ENCODE results near the gene RAB1A.
A peak's percentile ranks its signal among the peaks of the same experiment; 100 is the strongest.
"Not testable (repeated sequence)": the region's sequence is repeated elsewhere in the genome, so short reads cannot be mapped to it uniquely, and the experiment has no call there.

The RAB1A gene

GRCh38 chr2:65125457-65125856 lies 4.4 kb downstream of the RAB1A start:
- not testable (repeated sequence) for ATAC-seq (replicated peaks); H3K4me3 Mint-ChIP-seq

GRCh38 chr2:65122313-65122712 lies 7.6 kb downstream of the RAB1A start:
- DNase-seq (no peak), ATAC-seq (replicated peaks) (no peak)
- Mint-ChIP-seq H3K36me3 (peaks cover 8 to 13% of the 10 kb centered on the region in 2 donors), H3K27ac (peak overlapping the region; percentile 59), H3K27me3 (no peaks in the 10 kb centered on the region), H3K4me3 (no peak overlapping the region), H3K9me3 (no peaks in the 10 kb centered on the region), H3K4me1 (peaks cover 19 to 64% of the 10 kb centered on the region in 2 donors)

More at GRCh38 chr2:65125457-65125856, 4.4 kb downstream of the RAB1A start:
- not testable (repeated sequence) for H3K27ac Mint-ChIP-seq, H3K9me3 Mint-ChIP-seq, DNase-seq, H3K27me3 Mint-ChIP-seq
- Mint-ChIP-seq H3K4me1 (peaks cover 23 to 56% of the 10 kb centered on the region in 2 donors), H3K36me3 (peaks cover 13 to 18% of the 10 kb centered on the region in 2 donors)

GRCh38 chr2:65120990-65121693 lies 8.8 kb downstream of the RAB1A start:
- Mint-ChIP-seq H3K27me3 (no peaks in the 10 kb centered on the region), H3K4me3 (peak overlapping the region in 1 of 2 donors; percentile 19), H3K36me3 (peaks cover 5 to 9% of the 10 kb centered on the region in 2 donors), H3K9me3 (no peaks in the 10 kb centered on the region), H3K4me1 (peaks cover 16 to 60% of the 10 kb centered on the region in 2 donors), H3K27ac (peak overlapping the region; percentile 14)
- ATAC-seq (replicated peaks) (no peak), DNase-seq (no peak)

- no peak for DNase-seq
- Mint-ChIP-seq H3K9me3 (peaks cover 0 to 4% of the 10 kb centered on the region in 2 donors), H3K27ac (no peak overlapping the region), H3K27me3 (no peaks in the 10 kb centered on the region), H3K4me1 (peaks cover 17 to 52% of the 10 kb centered on the region in 2 donors), H3K36me3 (peaks cover 4 to 9% of the 10 kb centered on the region in 2 donors), H3K4me3 (no peak overlapping the region)
- ATAC-seq (replicated peaks) = no peak
Measured at GRCh38 chr2:65116645-65117044, 13.3 kb downstream of the RAB1A start.

GRCh38 chr2:65114921-65115320 lies 15.0 kb downstream of the RAB1A start:
- H3K36me3 Mint-ChIP-seq = peaks cover 16 to 18% of the 10 kb centered on the region in 2 donors
- H3K27me3 Mint-ChIP-seq = no peaks in the 10 kb centered on the region
- peaks cover 0 to 4% of the 10 kb centered on the region in 2 donors for H3K9me3 Mint-ChIP-seq
- H3K27ac Mint-ChIP-seq = no peak overlapping the region
- no peak for DNase-seq
- no peak overlapping the region for H3K4me3 Mint-ChIP-seq
- H3K4me1 Mint-ChIP-seq = peaks cover 16 to 55% of the 10 kb centered on the region in 2 donors
- no peak for ATAC-seq (replicated peaks)

GRCh38 chr2:65113816-65114215 lies 16.1 kb downstream of the RAB1A start:
- no peak for ATAC-seq (replicated peaks)
- no peaks in the 10 kb centered on the region for H3K27me3 Mint-ChIP-seq
- peaks cover 0 to 4% of the 10 kb centered on the region in 2 donors for H3K9me3 Mint-ChIP-seq
- DNase-seq = no peak
- peaks cover 20 to 51% of the 10 kb centered on the region in 2 donors for H3K4me1 Mint-ChIP-seq
- H3K27ac Mint-ChIP-seq = no peak overlapping the region
- H3K36me3 Mint-ChIP-seq = peaks cover 19 to 24% of the 10 kb centered on the region in 2 donors
- H3K4me3 Mint-ChIP-seq = no peak overlapping the region

DNA sequence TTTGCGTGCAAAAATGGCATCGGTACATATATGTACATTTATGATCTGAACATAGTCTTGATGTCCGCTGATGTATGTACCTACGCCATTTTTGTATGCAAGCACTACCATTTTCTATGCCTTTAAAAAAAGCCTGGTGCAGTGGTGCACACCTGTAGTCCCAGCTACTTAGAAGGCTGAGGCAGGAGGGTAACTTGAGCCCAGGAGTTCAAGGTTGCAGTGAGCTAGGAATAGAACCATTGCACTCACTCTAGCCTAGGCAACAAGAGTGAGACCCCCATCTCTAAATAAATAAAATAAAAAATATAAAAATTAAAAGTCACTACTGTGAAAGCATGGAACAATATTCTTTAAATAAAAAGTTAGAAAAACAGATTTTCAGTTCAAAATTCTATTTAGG lies 16.7 kb downstream of the RAB1A start:
- no peak overlapping the region for H3K4me3 Mint-ChIP-seq
- ATAC-seq (replicated peaks) = no peak
- H3K4me1 Mint-ChIP-seq = peaks cover 20 to 50% of the 10 kb centered on the region in 2 donors

GRCh38 chr2:65112633-65113032 lies 17.3 kb downstream of the RAB1A start:
- H3K36me3 Mint-ChIP-seq = peaks cover 19 to 24% of the 10 kb centered on the region in 2 donors
- no peak overlapping the region for H3K4me3 Mint-ChIP-seq
- no peak overlapping the region for H3K27ac Mint-ChIP-seq
- peaks cover 20 to 49% of the 10 kb centered on the region in 2 donors for H3K4me1 Mint-ChIP-seq
- H3K9me3 Mint-ChIP-seq = peaks cover 0 to 4% of the 10 kb centered on the region in 2 donors
- no peaks in the 10 kb centered on the region for H3K27me3 Mint-ChIP-seq
- ATAC-seq (replicated peaks) (no peak), DNase-seq (no peak)

More for the DNA sequence above, 16.7 kb downstream of the RAB1A start:
- DNase-seq = no peak
- no peak overlapping the region for H3K27ac Mint-ChIP-seq
- H3K27me3 Mint-ChIP-seq = no peaks in the 10 kb centered on the region
- H3K36me3 Mint-ChIP-seq = peaks cover 19 to 24% of the 10 kb centered on the region in 2 donors
- H3K9me3 Mint-ChIP-seq = peaks cover 0 to 4% of the 10 kb centered on the region in 2 donors

GRCh38 chr2:65108780-65109179 lies 21.1 kb downstream of the RAB1A start:
- H3K4me1 Mint-ChIP-seq = peaks cover 18 to 44% of the 10 kb centered on the region in 2 donors
- no peak for DNase-seq
- no peak for ATAC-seq (replicated peaks)
- H3K36me3 Mint-ChIP-seq = peaks cover 24 to 35% of the 10 kb centered on the region in 2 donors
- no peaks in the 10 kb centered on the region for H3K27me3 Mint-ChIP-seq
- H3K27ac Mint-ChIP-seq = no peak overlapping the region
- no peak overlapping the region for H3K4me3 Mint-ChIP-seq
- no peaks in the 10 kb centered on the region for H3K9me3 Mint-ChIP-seq

DNA sequence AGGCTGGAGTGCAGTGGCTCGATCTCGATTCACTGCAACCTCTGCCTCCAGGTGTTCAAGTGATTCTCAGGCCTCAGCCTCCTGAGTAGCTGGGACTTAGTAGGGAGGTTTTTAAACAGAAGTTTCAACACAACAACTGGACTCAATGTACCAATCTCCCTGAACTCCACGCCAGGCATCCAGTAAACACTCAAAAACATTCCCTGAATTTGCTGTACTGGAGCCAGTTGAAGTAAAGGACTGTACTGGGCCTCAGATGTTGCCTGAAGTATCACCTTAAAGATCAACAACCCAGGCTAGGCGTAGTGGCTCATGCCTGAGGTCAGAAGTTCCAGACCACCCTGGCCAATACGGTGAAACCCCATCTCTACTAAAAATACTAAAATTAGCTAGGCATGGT lies 22.4 kb downstream of the RAB1A start:
- H3K27ac Mint-ChIP-seq = peak overlapping the region; percentile 65
- peaks cover 20 to 35% of the 10 kb centered on the region in 2 donors for H3K36me3 Mint-ChIP-seq
- no peak for DNase-seq
- H3K4me3 Mint-ChIP-seq = no peak overlapping the region
- ATAC-seq (replicated peaks) = no peak
- H3K4me1 Mint-ChIP-seq = peaks cover 15 to 38% of the 10 kb centered on the region in 2 donors
- no peaks in the 10 kb centered on the region for H3K9me3 Mint-ChIP-seq
- no peaks in the 10 kb centered on the region for H3K27me3 Mint-ChIP-seq

- ATAC-seq (replicated peaks) (no peak), DNase-seq (no peak)
- Mint-ChIP-seq H3K4me3 (no peak overlapping the region), H3K36me3 (peaks cover 13 to 27% of the 10 kb centered on the region in 2 donors), H3K4me1 (peaks cover 7 to 17% of the 10 kb centered on the region in 2 donors), H3K9me3 (no peaks in the 10 kb centered on the region), H3K27ac (no peak overlapping the region), H3K27me3 (no peaks in the 10 kb centered on the region)
Measured at GRCh38 chr2:65103013-65103715, 26.7 kb downstream of the RAB1A start.

GRCh38 chr2:65101071-65101470 lies 28.8 kb downstream of the RAB1A start:
- no peak overlapping the region for H3K27ac Mint-ChIP-seq
- H3K36me3 Mint-ChIP-seq = peaks cover 17 to 38% of the 10 kb centered on the region in 2 donors

DNA sequence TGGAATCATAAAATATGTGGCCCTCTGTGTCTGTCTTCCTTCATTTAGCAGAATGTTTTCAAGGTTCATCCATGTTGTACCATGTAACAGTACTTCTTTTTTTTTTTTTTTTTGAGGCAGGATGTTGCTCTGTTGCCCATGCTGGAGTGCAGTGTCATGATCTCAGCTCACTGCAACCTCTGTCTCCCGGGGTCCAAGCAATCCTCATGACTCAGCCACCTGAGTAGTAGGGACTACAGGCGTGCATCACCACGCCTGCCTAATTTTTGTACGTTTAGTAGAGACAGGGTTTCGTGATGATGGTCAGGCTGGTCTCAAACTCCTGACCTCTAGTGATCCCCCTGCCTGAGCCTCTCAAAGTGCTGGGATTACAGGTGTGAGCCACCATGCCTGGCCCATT lies 31.2 kb downstream of the RAB1A start:
- Mint-ChIP-seq H3K36me3 (peaks cover 33 to 42% of the 10 kb centered on the region in 2 donors), H3K9me3 (no peaks in the 10 kb centered on the region)
- no peak for ATAC-seq (replicated peaks)

More at GRCh38 chr2:65101071-65101470, 28.8 kb downstream of the RAB1A start:
- Mint-ChIP-seq H3K4me3 (no peak overlapping the region), H3K27me3 (no peaks in the 10 kb centered on the region), H3K9me3 (no peaks in the 10 kb centered on the region), H3K4me1 (peaks cover 5 to 6% of the 10 kb centered on the region in 2 donors)
- DNase-seq = no peak
- no peak for ATAC-seq (replicated peaks)

GRCh38 chr2:65097844-65098243 lies 32.1 kb downstream of the RAB1A start:
- H3K36me3 Mint-ChIP-seq = peaks cover 38 to 47% of the 10 kb centered on the region in 2 donors
- DNase-seq (no peak), ATAC-seq (replicated peaks) (no peak)
- no peak overlapping the region for H3K4me3 Mint-ChIP-seq
- H3K27ac Mint-ChIP-seq = no peak overlapping the region
- peaks cover 0 to 5% of the 10 kb centered on the region in 2 donors for H3K4me1 Mint-ChIP-seq
- peaks cover 4 to 5% of the 10 kb centered on the region in 2 donors for H3K9me3 Mint-ChIP-seq
- no peaks in the 10 kb centered on the region for H3K27me3 Mint-ChIP-seq

More for the DNA sequence above, 31.2 kb downstream of the RAB1A start:
- Mint-ChIP-seq H3K4me1 (peaks cover 0 to 2% of the 10 kb centered on the region in 2 donors), H3K27me3 (no peaks in the 10 kb centered on the region), H3K4me3 (no peak overlapping the region), H3K27ac (peak overlapping the region; percentile 38)
- no peak for DNase-seq

Measured in stimulated activated naive B cell treated with anti-CD40 and anti-IgM and Interleukin-4, amounts not matched to agents 10 μg/mL and 1 μg/mL and 100 μg/mL, for 72 hours (primary cell).